Measurements from ENCODE around the gene ENTPD5. TPM values are rescaled to one million over a fixed set of nuclear protein-coding genes. Genes with fewer than 3 reads are reported as not detected.
A peak's percentile ranks its signal among the peaks of the same experiment; 100 is the strongest.

Gene ENTPD5
- total RNA-seq, 1 experiment from 2014 or later, result 10.6 TPM

DNA sequence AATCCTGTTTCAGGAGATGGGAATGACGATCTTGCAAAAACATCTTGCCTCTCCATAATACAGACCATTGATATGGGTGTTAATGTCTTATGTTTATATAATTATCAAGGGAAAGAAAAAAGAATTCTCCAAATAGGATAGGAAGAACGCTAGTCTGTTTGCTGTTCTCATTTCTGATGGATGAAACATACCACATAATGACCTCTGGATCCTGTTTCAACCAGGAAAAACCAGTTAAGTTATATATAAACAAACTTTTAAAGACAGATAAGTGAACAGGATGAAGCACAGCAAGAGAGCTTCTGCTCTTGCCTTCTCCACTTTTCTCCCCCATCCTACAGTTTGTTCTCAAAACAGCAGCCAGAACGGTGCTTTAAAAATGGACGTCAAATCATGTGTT, 41.2 kb downstream of the ENTPD5 start:
- Mint-ChIP-seq H3K4me1 (no peaks in the 10 kb centered on the region), H3K4me3 (no peak overlapping the region), H3K27ac (0 out of 2 replicates have a peak overlapping the region, but pooled peaks have one; percentile 23), H3K27me3 (ENCODE audit: low read depth) (no peaks in the 10 kb centered on the region), H3K36me3 (no peaks in the 10 kb centered on the region), H3K9me3 (no peaks in the 10 kb centered on the region)
- ATAC-seq (no peak), DNase-seq (ENCODE audit: low spot score) (no peak)
- TF ChIP-seq, protein P1, sequence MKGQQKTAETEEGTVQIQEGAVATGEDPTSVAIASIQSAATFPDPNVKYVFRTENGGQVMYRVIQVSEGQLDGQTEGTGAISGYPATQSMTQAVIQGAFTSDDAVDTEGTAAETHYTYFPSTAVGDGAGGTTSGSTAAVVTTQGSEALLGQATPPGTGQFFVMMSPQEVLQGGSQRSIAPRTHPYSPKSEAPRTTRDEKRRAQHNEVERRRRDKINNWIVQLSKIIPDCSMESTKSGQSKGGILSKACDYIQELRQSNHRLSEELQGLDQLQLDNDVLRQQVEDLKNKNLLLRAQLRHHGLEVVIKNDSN (CRISPR knock-in tag; IDR thresholded peaks at IDR 0.05), result no peak
- TF ChIP-seq GABPB1 (CRISPR knock-in tag; IDR thresholded peaks at IDR 0.05), result no peak
- TF ChIP-seq, protein P2, sequence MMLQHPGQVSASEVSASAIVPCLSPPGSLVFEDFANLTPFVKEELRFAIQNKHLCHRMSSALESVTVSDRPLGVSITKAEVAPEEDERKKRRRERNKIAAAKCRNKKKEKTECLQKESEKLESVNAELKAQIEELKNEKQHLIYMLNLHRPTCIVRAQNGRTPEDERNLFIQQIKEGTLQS (CRISPR knock-in tag; conservative IDR thresholded peaks at IDR 0.05), result no peak
- no peak for TF ChIP-seq CREB1 (CRISPR knock-in tag; IDR thresholded peaks at IDR 0.05)
- TF ChIP-seq SP1 (CRISPR knock-in tag; conservative IDR thresholded peaks at IDR 0.05), result no peak
- TF ChIP-seq FOXK1 (CRISPR knock-in tag; IDR thresholded peaks at IDR 0.05), result no peak
- TF ChIP-seq ETV6 (CRISPR knock-in tag; IDR thresholded peaks at IDR 0.05), result no peak
- TF ChIP-seq, protein P3, sequence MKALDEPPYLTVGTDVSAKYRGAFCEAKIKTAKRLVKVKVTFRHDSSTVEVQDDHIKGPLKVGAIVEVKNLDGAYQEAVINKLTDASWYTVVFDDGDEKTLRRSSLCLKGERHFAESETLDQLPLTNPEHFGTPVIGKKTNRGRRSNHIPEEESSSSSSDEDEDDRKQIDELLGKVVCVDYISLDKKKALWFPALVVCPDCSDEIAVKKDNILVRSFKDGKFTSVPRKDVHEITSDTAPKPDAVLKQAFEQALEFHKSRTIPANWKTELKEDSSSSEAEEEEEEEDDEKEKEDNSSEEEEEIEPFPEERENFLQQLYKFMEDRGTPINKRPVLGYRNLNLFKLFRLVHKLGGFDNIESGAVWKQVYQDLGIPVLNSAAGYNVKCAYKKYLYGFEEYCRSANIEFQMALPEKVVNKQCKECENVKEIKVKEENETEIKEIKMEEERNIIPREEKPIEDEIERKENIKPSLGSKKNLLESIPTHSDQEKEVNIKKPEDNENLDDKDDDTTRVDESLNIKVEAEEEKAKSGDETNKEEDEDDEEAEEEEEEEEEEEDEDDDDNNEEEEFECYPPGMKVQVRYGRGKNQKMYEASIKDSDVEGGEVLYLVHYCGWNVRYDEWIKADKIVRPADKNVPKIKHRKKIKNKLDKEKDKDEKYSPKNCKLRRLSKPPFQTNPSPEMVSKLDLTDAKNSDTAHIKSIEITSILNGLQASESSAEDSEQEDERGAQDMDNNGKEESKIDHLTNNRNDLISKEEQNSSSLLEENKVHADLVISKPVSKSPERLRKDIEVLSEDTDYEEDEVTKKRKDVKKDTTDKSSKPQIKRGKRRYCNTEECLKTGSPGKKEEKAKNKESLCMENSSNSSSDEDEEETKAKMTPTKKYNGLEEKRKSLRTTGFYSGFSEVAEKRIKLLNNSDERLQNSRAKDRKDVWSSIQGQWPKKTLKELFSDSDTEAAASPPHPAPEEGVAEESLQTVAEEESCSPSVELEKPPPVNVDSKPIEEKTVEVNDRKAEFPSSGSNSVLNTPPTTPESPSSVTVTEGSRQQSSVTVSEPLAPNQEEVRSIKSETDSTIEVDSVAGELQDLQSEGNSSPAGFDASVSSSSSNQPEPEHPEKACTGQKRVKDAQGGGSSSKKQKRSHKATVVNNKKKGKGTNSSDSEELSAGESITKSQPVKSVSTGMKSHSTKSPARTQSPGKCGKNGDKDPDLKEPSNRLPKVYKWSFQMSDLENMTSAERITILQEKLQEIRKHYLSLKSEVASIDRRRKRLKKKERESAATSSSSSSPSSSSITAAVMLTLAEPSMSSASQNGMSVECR (CRISPR knock-in tag; IDR thresholded peaks at IDR 0.05; ENCODE audit: borderline replicate concordance), result no peak
- ChIA-PET CTCF (interaction anchor here (0.5 kb wide), 1 partner anchor 44 kb away, joined by 3 read pairs; no protein-coding TSS in a partner anchor), POLR2A (interaction anchor here (0.7 kb wide), 1 partner anchor 9 kb away, joined by 4 read pairs; no protein-coding TSS in a partner anchor)

DNA sequence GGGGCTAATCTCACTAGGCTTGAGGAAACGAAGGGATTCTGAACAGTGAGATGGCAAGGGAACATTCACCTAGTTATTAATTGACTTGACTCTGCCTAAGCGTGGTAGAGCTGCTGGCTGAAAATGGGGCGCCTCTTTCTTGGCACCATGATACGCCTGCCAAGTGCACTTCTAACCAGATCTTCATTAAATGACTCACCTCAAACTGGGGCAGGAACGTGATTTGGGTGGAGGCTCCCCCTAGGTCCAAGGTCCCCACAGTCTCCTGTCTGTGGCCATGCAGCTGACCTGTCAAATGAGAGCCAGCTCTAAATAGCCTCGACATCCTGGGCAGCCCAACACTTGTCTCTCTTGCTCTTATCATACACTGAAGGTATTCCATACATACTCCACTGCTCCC, 43.0 kb downstream of the ENTPD5 start:
- ChIA-PET CTCF (no interaction called here), POLR2A (no interaction called here)
- no peak for ATAC-seq
- Mint-ChIP-seq H3K9me3 (no peaks in the 10 kb centered on the region), H3K27me3 (ENCODE audit: low read depth) (no peaks in the 10 kb centered on the region), H3K36me3 (no peaks in the 10 kb centered on the region), H3K27ac (no peak overlapping the region), H3K4me3 (no peak overlapping the region), H3K4me1 (no peaks in the 10 kb centered on the region)
- no peak for DNase-seq (ENCODE audit: low spot score)
- TF ChIP-seq JUN (CRISPR knock-in tag; IDR thresholded peaks at IDR 0.05) (no peak), ZNF219 (CRISPR knock-in tag; IDR thresholded peaks at IDR 0.05; ENCODE audit: borderline replicate concordance) (no peak)
- TF ChIP-seq, protein P4, sequence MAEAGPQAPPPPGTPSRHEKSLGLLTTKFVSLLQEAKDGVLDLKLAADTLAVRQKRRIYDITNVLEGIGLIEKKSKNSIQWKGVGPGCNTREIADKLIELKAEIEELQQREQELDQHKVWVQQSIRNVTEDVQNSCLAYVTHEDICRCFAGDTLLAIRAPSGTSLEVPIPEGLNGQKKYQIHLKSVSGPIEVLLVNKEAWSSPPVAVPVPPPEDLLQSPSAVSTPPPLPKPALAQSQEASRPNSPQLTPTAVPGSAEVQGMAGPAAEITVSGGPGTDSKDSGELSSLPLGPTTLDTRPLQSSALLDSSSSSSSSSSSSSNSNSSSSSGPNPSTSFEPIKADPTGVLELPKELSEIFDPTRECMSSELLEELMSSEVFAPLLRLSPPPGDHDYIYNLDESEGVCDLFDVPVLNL (CRISPR knock-in tag; IDR thresholded peaks at IDR 0.05; ENCODE audit: borderline replicate concordance, low read depth), result no peak
- TF ChIP-seq, protein P5, sequence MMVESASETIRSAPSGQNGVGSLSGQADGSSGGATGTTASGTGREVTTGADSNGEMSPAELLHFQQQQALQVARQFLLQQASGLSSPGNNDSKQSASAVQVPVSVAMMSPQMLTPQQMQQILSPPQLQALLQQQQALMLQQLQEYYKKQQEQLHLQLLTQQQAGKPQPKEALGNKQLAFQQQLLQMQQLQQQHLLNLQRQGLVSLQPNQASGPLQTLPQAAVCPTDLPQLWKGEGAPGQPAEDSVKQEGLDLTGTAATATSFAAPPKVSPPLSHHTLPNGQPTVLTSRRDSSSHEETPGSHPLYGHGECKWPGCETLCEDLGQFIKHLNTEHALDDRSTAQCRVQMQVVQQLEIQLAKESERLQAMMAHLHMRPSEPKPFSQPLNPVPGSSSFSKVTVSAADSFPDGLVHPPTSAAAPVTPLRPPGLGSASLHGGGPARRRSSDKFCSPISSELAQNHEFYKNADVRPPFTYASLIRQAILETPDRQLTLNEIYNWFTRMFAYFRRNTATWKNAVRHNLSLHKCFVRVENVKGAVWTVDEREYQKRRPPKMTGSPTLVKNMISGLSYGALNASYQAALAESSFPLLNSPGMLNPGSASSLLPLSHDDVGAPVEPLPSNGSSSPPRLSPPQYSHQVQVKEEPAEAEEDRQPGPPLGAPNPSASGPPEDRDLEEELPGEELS (CRISPR knock-in tag; IDR thresholded peaks at IDR 0.05), result no peak
- TF ChIP-seq, protein P6, sequence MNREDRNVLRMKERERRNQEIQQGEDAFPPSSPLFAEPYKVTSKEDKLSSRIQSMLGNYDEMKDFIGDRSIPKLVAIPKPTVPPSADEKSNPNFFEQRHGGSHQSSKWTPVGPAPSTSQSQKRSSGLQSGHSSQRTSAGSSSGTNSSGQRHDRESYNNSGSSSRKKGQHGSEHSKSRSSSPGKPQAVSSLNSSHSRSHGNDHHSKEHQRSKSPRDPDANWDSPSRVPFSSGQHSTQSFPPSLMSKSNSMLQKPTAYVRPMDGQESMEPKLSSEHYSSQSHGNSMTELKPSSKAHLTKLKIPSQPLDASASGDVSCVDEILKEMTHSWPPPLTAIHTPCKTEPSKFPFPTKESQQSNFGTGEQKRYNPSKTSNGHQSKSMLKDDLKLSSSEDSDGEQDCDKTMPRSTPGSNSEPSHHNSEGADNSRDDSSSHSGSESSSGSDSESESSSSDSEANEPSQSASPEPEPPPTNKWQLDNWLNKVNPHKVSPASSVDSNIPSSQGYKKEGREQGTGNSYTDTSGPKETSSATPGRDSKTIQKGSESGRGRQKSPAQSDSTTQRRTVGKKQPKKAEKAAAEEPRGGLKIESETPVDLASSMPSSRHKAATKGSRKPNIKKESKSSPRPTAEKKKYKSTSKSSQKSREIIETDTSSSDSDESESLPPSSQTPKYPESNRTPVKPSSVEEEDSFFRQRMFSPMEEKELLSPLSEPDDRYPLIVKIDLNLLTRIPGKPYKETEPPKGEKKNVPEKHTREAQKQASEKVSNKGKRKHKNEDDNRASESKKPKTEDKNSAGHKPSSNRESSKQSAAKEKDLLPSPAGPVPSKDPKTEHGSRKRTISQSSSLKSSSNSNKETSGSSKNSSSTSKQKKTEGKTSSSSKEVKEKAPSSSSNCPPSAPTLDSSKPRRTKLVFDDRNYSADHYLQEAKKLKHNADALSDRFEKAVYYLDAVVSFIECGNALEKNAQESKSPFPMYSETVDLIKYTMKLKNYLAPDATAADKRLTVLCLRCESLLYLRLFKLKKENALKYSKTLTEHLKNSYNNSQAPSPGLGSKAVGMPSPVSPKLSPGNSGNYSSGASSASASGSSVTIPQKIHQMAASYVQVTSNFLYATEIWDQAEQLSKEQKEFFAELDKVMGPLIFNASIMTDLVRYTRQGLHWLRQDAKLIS (CRISPR knock-in tag; IDR thresholded peaks at IDR 0.05; ENCODE audit: borderline replicate concordance), result no peak
- TF ChIP-seq, protein P1 (CRISPR knock-in tag; IDR thresholded peaks at IDR 0.05), result no peak
- TF ChIP-seq, protein P7, sequence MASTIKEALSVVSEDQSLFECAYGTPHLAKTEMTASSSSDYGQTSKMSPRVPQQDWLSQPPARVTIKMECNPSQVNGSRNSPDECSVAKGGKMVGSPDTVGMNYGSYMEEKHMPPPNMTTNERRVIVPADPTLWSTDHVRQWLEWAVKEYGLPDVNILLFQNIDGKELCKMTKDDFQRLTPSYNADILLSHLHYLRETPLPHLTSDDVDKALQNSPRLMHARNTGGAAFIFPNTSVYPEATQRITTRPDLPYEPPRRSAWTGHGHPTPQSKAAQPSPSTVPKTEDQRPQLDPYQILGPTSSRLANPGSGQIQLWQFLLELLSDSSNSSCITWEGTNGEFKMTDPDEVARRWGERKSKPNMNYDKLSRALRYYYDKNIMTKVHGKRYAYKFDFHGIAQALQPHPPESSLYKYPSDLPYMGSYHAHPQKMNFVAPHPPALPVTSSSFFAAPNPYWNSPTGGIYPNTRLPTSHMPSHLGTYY (CRISPR knock-in tag; IDR thresholded peaks at IDR 0.05), result no peak
- TF ChIP-seq, protein P8, sequence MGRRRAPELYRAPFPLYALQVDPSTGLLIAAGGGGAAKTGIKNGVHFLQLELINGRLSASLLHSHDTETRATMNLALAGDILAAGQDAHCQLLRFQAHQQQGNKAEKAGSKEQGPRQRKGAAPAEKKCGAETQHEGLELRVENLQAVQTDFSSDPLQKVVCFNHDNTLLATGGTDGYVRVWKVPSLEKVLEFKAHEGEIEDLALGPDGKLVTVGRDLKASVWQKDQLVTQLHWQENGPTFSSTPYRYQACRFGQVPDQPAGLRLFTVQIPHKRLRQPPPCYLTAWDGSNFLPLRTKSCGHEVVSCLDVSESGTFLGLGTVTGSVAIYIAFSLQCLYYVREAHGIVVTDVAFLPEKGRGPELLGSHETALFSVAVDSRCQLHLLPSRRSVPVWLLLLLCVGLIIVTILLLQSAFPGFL (CRISPR knock-in tag; IDR thresholded peaks at IDR 0.05; ENCODE audit: borderline replicate concordance), result no peak
- TF ChIP-seq, protein P9, sequence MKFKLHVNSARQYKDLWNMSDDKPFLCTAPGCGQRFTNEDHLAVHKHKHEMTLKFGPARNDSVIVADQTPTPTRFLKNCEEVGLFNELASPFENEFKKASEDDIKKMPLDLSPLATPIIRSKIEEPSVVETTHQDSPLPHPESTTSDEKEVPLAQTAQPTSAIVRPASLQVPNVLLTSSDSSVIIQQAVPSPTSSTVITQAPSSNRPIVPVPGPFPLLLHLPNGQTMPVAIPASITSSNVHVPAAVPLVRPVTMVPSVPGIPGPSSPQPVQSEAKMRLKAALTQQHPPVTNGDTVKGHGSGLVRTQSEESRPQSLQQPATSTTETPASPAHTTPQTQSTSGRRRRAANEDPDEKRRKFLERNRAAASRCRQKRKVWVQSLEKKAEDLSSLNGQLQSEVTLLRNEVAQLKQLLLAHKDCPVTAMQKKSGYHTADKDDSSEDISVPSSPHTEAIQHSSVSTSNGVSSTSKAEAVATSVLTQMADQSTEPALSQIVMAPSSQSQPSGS (CRISPR knock-in tag; IDR thresholded peaks at IDR 0.05; ENCODE audit: borderline replicate concordance, low read depth), result no peak

All from WTC11 (cell line).